Neural crest cell (in vitro differentiated cells): ENCODE results near the gene ANKRD28. TPM values are rescaled to one million over a fixed set of nuclear protein-coding genes. Genes with fewer than 3 reads are reported as not detected.

ENCODE experiments used
- DNase-seq: peaks from one replicate; pipeline ENCODE4 v3.0.0; 2021; ENCODE audit warnings: low read depth, mixed read lengths, low spot score
- H3K27ac Mint-ChIP-seq: one replicate; pipeline ENCODE4 v1.8.0; 2021; ENCODE audit warnings: mild to moderate bottlenecking, mixed read lengths; ENCODE audit not compliant: unreplicated experiment
- H3K27me3 Mint-ChIP-seq: 2 replicates; pipeline ENCODE4 v1.8.0; 2021; ENCODE audit warnings: low read depth, mild to moderate bottlenecking, mixed read lengths
- H3K36me3 Mint-ChIP-seq: 2 replicates; pipeline ENCODE4 v1.8.0; 2021; ENCODE audit warnings: low read depth, mild to moderate bottlenecking, mixed read lengths
- H3K4me1 Mint-ChIP-seq: 2 replicates; pipeline ENCODE4 v1.8.0; 2021; ENCODE audit warnings: mixed read lengths
- H3K4me3 Mint-ChIP-seq: one replicate; pipeline ENCODE4 v1.8.0; 2021; ENCODE audit warnings: mild to moderate bottlenecking, mixed read lengths
- H3K9me3 Mint-ChIP-seq: 2 replicates; pipeline ENCODE4 v1.8.0; 2021; ENCODE audit warnings: mixed read lengths
- total RNA-seq: library from RNA; stranded (reverse); gene quantifications from 2 replicates; pipeline ENCODE4 v1.2.1, GENCODE V29; 2021
- TF ChIP-seq, protein P1 (sequence below): fragments of 200-600 bp; sonication (generic); conservative IDR thresholded peaks from 2 replicates; pipeline ENCODE4 v1.5.0; 2021; ENCODE audit warnings: antibody characterized with exemption, mild to moderate bottlenecking

Gene ANKRD28
- total RNA-seq, 1 donor from 2014 or later, result 34.6 TPM

DNA sequence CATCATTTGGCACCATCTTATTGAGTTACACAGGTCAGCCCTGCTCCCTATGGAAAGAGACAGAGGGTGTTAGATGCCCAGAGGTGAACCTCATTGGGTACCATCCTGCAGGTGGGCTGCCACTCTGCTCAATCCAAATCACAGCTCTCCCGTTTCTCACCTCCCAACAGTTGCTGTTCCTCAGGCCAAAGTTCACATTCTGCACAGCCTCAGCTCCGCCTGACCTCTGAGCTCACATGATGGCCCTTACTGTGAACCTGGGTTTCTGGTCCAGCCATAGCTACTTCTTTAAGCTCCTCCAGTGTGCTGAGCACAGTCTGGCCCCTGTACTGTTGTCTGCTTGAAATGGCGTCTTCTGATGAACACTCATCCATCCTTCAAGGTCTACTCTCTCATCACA, 148.4 kb downstream of the ANKRD28 start:
- no peak overlapping the region for H3K4me3 Mint-ChIP-seq
- no peaks in the 10 kb centered on the region for H3K27me3 Mint-ChIP-seq
- no peak for DNase-seq
- TF ChIP-seq, protein P1, sequence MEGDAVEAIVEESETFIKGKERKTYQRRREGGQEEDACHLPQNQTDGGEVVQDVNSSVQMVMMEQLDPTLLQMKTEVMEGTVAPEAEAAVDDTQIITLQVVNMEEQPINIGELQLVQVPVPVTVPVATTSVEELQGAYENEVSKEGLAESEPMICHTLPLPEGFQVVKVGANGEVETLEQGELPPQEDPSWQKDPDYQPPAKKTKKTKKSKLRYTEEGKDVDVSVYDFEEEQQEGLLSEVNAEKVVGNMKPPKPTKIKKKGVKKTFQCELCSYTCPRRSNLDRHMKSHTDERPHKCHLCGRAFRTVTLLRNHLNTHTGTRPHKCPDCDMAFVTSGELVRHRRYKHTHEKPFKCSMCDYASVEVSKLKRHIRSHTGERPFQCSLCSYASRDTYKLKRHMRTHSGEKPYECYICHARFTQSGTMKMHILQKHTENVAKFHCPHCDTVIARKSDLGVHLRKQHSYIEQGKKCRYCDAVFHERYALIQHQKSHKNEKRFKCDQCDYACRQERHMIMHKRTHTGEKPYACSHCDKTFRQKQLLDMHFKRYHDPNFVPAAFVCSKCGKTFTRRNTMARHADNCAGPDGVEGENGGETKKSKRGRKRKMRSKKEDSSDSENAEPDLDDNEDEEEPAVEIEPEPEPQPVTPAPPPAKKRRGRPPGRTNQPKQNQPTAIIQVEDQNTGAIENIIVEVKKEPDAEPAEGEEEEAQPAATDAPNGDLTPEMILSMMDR, result no peak
- no peaks in the 10 kb centered on the region for H3K36me3 Mint-ChIP-seq
- peaks cover 27% of the 10 kb centered on the region for H3K4me1 Mint-ChIP-seq
- peaks cover 2% of the 10 kb centered on the region for H3K9me3 Mint-ChIP-seq
- H3K27ac Mint-ChIP-seq, result no peak overlapping the region

DNA sequence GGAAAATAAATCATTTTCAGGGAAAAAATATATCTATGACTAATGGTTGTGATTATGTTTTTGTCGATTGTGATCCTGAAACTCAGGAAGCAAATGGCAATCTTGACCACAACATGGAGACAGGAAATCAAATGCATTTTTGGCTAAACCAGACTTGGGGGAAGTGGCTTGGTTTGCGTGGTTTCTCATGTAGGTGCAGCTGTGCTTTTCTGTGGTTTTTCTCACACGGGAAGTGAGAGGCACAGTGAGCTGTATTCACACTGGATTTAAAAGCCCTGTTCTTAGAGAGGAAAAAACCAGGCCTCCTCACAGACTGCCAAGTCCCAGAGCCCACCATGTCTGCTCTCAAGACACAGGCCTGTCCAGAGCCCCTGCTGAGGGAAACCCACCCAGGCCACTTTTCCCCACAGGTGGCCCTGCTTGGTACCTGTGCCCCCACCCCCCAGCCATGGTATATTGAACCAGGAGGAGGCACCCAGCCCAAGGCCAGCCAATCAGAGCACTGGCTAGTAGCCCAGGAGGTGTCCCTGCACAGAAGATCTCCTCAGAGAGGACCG, 150.1 kb downstream of the ANKRD28 start:
- TF ChIP-seq, protein P1, result no peak
- peaks cover 2% of the 10 kb centered on the region for H3K9me3 Mint-ChIP-seq
- DNase-seq, result no peak
- no peaks in the 10 kb centered on the region for H3K36me3 Mint-ChIP-seq
- no peak overlapping the region for H3K4me3 Mint-ChIP-seq
- no peak overlapping the region for H3K27ac Mint-ChIP-seq
- no peaks in the 10 kb centered on the region for H3K27me3 Mint-ChIP-seq
- H3K4me1 Mint-ChIP-seq, result peaks cover 22% of the 10 kb centered on the region

DNA sequence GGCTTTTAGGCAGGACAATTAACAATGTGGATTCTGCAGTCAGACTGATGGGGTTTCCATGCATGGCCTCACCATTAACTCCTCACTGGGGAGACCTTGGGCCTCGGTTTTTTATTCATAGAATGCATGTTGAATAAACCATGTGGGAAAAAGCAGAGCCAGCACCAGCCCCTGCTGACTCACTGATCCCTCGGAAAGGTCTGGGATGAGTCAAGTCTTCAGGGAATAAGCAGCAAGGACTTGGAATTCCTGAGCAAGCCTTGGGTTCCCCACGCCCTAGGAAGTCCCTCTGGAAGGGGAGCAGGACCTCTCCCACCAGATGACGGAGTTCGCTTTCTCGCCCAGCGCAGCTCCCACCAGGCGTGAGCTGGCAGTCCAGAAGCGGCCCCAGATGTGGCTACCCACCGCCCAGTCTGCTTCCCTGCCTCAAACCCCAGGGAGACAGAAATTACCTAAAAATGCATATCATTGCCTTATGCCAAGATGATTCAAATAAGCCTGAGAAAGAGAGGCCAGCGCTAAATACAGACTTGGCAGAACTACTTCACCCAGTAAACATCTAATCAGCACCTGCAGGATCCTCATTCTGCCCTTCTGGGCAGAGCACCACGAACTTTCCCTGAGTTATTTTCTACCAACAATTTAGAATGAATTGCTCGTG, 150.8 kb downstream of the ANKRD28 start:
- no peak overlapping the region for H3K4me3 Mint-ChIP-seq
- H3K36me3 Mint-ChIP-seq, result peaks cover under 1% of the 10 kb centered on the region

DNA sequence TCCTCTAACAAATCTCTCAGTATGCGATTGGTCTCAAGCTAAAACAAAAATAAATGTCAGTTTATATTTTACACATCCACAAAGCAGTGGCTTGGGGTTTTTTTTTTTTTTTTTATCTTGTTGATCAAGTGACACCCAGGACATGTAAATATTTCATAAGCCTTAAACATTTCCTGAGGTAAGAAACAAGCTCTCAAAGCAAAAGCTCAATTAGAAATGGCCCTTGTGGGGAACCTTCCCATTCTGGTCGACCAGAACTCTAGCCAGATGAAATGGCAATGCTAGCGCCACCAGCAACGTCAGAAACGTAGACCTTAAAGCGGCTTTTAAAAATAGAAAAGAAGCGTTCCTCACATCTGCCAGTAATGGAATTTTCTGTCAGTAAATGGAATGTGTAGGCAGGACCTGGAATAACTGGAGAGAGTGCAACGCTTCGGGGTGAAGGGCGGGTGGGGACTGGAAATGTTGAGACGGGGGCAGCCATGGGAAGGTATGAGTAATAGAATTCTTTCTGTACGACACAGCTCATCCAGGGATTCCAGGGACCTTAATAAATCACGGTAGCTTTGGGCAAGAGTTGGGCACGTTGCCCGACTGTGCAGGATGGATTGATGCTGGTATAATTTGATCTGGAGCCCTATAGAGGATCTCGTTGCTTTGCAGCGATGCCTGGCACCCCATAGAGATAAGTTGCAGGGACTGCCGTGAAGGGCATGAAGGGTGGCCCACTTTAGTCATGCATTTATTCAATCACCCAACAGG, 151.9 kb downstream of the ANKRD28 start:
- Mint-ChIP-seq H3K4me1 (peaks cover 22% of the 10 kb centered on the region), H3K27me3 (no peaks in the 10 kb centered on the region), H3K9me3 (peaks cover 2% of the 10 kb centered on the region), H3K36me3 (peaks cover 3% of the 10 kb centered on the region), H3K27ac (no peak overlapping the region), H3K4me3 (no peak overlapping the region)
- TF ChIP-seq, protein P1, result no peak
- no peak for DNase-seq

More for the DNA sequence above, 150.8 kb downstream of the ANKRD28 start:
- Mint-ChIP-seq H3K4me1 (peaks cover 22% of the 10 kb centered on the region), H3K27ac (no peak overlapping the region), H3K27me3 (no peaks in the 10 kb centered on the region), H3K9me3 (peaks cover 2% of the 10 kb centered on the region)
- DNase-seq, result no peak
- TF ChIP-seq, protein P1, result no peak

DNA sequence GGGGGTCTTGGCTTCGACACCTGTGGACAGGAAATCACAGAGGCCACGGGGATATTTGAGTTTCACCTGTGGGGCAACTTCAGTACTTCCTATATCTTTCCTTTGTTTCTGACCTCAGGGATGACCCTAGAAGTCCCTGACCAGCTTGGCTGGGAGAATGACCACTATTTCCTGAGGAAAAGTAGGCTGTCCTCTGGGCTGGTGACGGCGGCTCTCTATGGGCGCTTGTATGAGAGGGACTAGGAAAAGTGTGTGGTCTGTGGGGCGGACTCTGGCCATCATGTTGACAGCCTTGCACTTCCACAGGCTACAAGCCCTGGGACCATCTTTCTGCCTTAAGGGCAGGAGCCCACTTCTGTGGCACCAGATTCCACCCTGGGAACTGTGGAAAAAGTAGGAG, 152.5 kb downstream of the ANKRD28 start:
- TF ChIP-seq, protein P1, result no peak
- H3K36me3 Mint-ChIP-seq, result peaks cover 3% of the 10 kb centered on the region
- no peak for DNase-seq
- H3K27me3 Mint-ChIP-seq, result no peaks in the 10 kb centered on the region
- H3K4me1 Mint-ChIP-seq, result peaks cover 18% of the 10 kb centered on the region
- H3K4me3 Mint-ChIP-seq, result no peak overlapping the region
- H3K9me3 Mint-ChIP-seq, result peaks cover 2% of the 10 kb centered on the region
- H3K27ac Mint-ChIP-seq, result no peak overlapping the region
